SKM-1 (cell line): ENCODE data around the gene CCDC191.

Source experiments
- DNase-seq: peaks from one replicate; lab custom pipeline; 2025; ENCODE audit not compliant: unreplicated experiment; lab: John Stamatoyannopoulos, UW

The CCDC191 gene

DNA sequence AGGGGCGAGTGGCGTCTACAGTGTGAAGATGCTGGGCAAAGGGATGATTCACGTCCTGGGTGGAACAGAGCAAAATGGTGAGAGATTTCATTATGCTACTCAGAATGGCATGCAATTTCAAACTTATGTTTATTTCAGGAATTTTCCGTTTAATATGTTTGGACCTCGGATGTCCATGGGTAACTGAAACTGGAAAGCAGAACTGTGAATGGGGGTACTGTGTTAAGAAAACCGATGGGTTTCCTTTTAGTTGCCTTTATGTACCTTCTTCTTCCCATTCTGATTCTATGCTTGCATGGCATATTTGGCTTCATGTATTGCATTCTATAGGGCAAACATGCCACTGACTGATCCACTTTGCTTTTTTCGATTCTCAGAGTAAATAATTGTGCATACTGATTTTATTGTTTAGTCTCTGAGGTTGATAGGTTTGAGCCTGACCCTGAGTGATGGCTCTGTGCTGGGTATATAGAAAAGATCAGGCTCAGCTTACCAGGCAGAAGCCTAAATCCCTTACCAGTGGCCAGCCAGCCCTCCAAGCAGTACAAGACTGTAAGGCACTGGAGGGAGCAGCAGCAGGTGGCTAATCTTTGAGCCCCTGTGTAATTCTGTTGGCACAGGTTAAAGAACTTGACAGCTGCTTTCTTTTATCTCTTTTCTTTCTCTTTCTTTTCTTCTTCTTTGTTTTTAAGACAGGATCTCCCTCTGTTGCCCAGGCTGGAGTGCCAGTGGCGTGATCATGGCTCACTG lies 4.8 kb upstream of the CCDC191 start:
- no peak for DNase-seq

DNA sequence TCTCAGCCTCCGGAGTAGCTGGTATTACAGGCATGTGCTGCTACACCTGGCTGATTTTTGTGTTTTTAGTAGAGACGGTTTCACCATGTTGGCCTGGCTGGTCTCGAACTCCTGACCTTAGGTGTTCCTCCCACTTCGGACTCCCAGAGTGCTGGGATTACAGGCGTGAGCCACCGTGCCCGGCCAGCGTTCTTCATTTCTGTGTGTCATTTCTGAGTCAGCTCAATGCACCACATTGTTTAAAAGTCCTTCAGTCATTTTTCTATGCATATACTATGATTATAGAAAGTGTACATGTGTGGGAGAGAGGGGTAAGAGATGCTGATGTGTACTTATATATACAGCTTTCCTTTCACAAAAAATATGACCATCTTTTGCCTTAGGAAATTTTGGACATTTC lies 2.3 kb upstream of the CCDC191 start:
- no peak for DNase-seq

- no peak for DNase-seq
Measured at GRCh38 chr3:114057011-114057347, 653 bp upstream of the CCDC191 start.

DNA sequence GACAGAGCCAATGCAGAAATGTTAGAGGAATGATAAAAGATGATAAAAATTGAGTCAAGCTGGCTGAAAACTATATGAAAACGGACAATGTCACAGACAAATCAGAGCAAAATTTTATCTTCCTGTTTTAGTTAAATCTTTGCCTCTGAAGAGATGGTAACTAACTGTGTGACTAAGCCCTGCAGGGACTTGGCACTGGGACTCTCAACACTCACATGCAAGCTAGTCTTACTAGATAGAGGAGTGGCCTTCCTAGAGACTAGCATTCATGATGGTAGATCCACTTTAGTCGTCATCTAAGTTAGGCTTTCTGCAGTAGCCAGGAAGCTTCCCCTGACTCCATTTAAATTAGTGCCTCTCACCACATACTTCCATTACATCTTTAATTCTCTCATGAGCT lies 4.1 kb downstream of the CCDC191 start:
- DNase-seq = no peak

DNA sequence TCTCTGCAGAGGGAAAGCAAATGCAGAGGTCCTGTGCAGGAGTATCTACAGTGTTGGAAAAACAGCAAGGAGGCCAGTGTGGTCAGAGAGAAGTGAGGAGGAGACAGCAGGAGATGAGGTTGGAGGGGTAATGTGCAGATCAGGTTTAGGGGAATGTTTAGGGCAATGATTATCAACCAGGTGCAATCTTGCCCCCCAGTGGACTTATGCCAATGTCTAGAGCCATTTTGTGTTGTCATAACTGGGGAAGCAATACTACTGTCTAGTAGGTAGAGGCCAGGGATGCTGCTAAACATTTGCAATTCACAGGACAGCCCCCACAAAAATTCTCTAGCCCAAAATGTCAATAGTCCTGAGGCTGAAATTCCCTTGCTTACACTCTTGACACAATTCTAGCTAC lies 13.1 kb downstream of the CCDC191 start:
- DNase-seq = no peak

DNA sequence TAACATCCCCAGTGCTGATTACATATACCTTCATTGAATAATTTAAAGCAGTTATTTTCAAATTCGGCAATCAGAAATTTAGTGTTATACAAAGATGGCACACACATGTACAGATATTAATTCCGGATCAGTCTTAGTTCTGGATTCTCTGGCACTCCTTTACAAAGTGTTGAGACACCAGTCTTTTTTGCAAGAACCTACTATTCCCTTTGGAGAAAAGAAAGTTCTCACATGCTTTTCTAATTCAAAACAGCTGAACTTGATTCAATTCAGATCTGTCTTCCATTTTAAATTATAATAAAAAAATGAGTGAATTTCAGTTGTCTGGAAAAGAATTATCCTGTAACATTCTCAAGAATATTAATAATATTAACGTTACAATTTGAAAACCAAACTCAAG lies 20.4 kb downstream of the CCDC191 start:
- DNase-seq = no peak

DNA sequence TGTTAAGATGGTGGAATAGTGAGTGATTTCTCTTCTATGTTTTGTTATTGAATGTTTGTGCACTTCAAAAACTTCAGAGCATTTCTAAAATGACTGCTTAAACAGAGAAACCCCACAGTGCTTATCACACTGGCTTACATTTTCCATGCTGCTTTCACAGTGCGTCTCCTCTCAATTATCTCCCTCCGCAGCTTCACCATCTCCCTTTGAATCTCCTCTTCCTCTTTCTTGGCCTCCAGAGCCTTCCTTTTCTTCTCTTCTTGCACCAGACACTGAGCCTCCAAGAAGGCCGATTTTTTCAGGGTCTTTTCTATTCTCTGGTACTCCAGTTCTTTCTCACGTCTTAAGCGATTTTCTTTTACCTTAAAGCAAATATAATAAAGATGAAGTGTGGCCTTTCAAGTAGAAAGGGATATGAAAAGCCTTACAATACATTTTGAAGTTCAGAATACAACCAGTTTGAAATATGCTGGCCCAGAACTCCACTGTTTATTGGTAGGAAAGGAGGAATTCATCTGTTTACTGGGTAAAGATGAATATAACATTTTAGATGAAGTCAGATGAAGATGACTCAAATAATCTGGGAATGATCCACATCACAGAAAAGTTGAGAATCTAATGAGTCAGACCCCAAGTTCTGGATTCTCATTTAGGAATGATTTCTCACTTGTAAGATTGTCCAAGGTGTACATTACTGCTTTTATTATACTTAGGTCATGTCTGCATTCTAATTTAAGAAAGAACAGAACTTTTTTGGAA lies 21.4 kb downstream of the CCDC191 start:
- DNase-seq = no peak

- DNase-seq = no peak
Measured at GRCh38 chr3:114034211-114034610, 22.1 kb downstream of the CCDC191 start.

DNA sequence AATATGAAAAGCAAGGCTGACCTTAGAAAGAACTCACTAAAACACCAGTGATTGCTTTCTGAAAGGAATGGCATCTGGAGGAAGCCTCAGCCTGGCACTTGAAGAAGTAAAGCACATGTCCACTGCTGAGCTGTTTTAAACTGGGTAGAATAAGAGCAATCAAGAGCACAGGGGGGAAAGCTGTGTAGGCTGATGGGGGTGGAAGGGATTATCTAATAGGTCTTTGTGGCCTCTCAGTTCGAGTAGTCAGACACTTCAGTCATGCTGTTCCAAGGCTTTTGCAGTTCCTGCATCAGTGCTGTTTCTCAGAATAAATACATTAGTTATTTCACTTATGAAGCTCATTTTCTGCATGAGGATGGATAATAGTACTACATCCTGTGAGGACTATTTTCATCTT lies 22.6 kb downstream of the CCDC191 start:
- no peak for DNase-seq

- DNase-seq = no peak
Measured at GRCh38 chr3:114026331-114026730, 30.0 kb downstream of the CCDC191 start.

GRCh38 chr3:114025451-114025850 lies 30.9 kb downstream of the CCDC191 start:
- DNase-seq = no peak

DNA sequence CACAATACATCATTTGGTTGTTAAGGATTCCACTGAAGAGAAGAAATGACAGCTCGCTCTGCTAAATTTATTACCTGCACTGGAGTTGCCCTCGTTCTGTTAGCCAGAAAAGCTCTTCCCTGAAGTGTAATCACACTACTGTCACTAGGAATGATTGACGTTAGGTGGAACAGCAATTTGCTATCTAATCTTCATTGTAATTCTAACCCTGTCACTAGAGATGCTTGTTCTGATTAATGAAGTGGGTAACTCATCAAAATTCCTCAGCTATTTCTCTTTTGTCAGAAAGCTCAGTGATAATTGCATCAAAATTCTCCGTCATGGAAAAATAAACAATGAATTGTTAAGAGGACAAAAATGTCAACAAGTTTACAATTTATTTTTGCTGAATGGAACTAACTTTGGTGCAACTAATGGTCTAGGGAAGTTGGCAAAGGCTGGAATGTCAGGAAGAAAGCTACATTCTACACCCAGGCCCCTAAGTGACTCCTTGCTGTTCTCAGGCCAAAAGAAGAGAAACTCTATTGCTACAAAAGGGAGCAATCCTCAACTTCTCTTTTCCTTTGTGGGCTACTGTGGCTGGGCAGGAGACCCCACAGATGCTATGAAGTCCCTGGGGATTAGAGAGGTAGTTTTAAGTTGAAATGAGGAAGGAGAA lies 34.1 kb downstream of the CCDC191 start:
- no peak for DNase-seq

- DNase-seq = no peak
Measured at GRCh38 chr3:114020907-114021306, 35.4 kb downstream of the CCDC191 start.

DNA sequence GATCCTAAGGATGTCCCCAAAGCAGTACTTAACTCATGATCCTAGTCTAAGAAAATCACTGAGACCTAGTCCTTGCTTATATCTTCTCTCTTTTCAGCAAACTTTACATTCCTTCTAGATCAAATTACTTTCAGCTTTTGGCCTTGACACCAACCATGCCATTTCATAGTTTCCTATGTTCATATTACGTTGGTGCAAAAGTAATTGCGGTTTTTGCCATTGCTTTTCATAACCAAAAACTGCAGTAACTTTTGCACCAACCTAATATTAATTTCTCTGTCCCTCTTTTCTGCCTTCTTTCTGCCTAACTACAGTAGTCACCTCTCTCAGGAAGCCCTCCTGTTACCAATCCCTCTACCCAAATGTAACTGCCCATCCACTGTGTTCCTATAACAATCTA lies 36.8 kb downstream of the CCDC191 start:
- DNase-seq = no peak

GRCh38 chr3:114014211-114014610 lies 42.1 kb downstream of the CCDC191 start:
- no peak for DNase-seq

DNA sequence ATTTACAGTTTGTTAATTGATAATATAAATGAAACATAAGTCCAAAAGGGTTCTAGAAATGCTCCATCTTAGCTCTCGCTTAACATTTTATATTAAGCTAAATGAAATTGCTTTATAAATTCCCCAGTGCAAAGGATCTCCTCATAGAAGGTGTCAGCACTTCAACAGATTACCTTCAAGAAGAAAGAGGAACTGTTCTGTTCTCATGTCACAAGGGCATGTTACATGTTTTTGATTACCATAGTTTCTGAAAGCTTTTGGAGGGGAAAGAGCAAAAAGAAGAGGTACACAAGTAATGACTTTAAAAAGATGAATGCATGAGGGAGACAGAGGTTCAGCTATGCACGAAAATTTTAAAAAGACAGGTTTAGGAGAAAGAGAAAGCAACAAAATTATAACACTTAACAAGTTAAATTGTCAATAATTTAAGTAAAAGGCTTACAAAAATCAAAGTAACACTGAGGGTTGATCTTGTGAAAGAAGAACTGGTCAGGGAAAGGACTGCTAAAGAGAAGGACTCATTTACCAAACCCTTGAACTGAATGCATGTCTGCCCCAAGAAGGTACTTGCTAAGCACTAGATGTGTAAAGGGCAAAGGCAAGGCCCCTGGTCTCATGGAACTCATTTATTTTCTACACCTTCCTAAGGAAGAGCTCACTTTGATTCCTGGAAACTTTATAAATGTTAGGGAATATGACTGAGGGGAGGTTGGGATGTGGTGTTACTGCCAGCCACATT lies 45.1 kb downstream of the CCDC191 start:
- DNase-seq = no peak

DNA sequence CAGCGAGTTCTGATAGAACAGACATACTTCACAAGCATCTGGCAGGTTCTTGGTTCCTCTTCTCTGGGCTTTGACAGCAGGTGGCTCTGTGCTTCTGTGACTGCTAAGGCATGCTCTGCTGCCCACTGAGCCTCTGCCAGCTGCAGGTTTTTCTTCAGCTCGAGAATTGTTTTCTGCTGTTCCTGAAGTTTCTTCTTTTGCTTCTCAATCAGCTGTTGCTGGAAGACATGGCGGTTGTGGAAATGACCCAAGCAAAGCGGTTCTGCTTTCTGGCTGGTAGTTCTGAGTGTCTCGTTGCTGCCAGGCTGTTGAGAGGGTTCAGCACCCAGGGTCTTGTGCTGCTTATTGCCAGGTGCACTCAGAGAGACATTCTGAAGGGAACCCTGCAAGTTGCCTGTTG lies 50.8 kb downstream of the CCDC191 start:
- DNase-seq = no peak

DNA sequence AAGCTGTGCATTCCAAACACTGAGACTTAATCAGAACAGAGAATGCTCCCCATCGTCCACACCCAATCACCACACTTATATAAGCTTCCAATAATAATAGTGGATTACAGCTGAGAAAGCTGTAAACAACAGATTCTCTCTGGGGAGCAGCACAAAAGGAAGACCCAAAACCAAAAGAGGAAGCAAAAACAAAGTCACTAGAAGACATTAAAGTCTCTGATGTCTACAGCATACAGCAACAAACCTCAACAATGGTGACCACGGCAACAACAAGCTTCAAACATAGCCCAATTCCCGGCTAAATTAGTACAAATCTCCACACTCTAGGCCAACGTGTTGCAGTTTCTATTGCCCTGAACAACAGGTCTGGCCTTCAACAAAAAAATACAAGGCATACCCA lies 70.8 kb downstream of the CCDC191 start:
- no peak for DNase-seq

GRCh38 chr3:113983544-113983943 lies 72.8 kb downstream of the CCDC191 start:
- no peak for DNase-seq

- DNase-seq = no peak
Measured at GRCh38 chr3:113981803-113982202, 74.5 kb downstream of the CCDC191 start.

GRCh38 chr3:113979916-113980315 lies 76.4 kb downstream of the CCDC191 start:
- no peak for DNase-seq

DNA sequence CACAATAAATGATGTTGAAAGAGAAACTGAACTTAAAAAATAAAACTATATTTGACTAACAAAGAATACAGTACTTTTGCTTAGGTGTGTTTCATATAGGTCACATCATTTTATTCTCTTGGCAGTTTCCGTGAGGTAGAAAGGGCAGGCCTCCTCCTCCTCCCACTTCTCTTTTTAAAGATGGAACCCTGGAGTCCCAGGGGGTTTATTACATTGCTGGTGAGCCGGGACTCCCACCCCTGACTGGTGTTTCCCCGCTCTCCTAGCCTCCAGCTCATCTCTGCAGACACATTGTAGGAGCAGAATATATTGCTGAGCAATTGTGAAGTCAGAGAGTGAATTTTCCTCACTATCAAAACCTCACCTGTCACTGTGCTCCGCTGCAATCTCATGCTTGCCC lies 78.5 kb downstream of the CCDC191 start:
- DNase-seq = no peak
